ENCODE measurements around the gene NANS.

DNA sequence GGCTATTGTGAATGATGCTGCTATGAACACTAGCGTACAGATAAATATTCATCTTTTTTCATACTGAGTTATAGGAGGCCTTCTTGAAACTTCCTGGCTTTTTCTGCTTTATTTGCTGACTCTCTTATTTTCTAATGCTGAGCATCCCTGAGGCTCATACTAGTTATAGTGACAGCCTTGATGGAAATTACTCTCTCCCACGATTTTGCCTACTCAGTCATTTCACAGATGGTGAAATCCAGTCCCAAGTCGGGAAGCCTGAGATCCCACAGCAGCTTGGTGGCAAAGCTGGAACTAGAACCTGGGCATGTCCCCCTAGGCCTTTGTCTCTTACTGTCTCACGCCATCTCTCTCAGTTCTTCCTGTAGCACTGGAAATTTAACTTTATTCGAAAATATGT lies 22.4 kb downstream of the NANS start:
- TF ChIP-seq, protein P1, sequence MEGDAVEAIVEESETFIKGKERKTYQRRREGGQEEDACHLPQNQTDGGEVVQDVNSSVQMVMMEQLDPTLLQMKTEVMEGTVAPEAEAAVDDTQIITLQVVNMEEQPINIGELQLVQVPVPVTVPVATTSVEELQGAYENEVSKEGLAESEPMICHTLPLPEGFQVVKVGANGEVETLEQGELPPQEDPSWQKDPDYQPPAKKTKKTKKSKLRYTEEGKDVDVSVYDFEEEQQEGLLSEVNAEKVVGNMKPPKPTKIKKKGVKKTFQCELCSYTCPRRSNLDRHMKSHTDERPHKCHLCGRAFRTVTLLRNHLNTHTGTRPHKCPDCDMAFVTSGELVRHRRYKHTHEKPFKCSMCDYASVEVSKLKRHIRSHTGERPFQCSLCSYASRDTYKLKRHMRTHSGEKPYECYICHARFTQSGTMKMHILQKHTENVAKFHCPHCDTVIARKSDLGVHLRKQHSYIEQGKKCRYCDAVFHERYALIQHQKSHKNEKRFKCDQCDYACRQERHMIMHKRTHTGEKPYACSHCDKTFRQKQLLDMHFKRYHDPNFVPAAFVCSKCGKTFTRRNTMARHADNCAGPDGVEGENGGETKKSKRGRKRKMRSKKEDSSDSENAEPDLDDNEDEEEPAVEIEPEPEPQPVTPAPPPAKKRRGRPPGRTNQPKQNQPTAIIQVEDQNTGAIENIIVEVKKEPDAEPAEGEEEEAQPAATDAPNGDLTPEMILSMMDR (IDR thresholded peaks at IDR 0.05), result no peak
- no peak for TF ChIP-seq POLR2A (IDR thresholded peaks at IDR 0.05)

Data from esophagus squamous epithelium (tissue), 4 donors.